GM19438 (cell line): ENCODE results near the gene SLC18A3.

Source experiments
- ATAC-seq: cut with Tn5 transposase; IDR thresholded peaks from one replicate; pipeline ENCODE4 v1.9.1; 2021; ENCODE audit warnings: low read depth; ENCODE audit not compliant: unreplicated experiment

Gene SLC18A3

DNA sequence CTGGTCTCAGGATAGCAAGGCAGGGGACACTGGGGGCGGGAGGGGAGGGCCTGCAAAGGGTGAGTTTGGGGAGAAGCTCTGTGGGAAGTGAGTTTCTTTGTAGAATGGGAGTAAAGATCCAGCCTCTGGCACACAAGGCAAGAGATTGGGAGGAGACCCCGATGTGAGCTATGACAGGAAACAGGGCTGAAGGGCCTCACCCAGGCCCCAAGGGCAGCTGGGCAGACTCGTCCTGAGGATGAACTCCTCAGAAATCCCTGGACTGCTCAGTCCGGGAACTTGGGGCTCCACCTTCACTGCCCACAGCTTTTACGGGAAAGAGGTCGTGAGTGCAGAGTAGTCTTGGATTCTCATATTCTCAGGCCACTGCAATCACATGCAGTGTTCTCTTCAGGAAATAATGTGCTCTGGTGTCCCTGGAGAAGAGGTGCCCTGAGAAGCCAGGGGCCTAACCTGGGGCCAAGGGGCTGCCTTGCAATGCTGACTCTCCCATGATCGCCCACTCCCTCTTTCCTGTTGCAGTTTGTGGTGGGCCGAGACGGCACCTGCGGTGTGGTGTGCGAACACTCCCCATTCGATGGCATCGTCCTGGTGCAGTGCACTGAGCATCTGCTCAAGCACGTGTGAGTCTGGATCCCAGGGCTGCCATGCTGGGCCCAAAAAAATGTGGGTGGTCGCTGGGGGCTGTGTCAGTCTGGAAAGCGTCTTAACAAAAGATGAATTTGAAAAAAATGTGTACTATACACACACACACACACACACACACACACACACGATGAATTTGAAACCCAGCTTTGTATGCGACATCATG, 38.1 kb downstream of the SLC18A3 start:
- no peak for ATAC-seq

DNA sequence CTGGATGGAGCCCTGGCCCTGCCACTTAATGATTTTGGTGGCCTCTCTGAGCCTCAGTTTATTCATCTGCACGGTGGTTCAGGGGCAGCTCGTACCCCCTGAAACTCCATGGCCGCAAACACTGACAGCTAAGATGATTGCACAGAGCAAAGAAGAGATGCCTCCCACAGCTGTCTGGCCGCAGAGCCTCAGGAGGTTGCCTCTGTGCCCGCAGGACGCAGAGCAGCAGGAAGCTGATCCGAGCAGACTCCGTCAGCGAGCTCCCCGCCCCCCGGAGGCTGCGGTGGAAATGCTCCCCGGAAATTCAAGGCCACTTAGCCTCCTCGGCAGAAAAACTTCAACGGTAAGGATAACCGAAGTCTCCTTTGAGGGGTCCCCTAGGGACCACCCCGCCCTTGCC, 39.2 kb downstream of the SLC18A3 start:
- no peak for ATAC-seq

DNA sequence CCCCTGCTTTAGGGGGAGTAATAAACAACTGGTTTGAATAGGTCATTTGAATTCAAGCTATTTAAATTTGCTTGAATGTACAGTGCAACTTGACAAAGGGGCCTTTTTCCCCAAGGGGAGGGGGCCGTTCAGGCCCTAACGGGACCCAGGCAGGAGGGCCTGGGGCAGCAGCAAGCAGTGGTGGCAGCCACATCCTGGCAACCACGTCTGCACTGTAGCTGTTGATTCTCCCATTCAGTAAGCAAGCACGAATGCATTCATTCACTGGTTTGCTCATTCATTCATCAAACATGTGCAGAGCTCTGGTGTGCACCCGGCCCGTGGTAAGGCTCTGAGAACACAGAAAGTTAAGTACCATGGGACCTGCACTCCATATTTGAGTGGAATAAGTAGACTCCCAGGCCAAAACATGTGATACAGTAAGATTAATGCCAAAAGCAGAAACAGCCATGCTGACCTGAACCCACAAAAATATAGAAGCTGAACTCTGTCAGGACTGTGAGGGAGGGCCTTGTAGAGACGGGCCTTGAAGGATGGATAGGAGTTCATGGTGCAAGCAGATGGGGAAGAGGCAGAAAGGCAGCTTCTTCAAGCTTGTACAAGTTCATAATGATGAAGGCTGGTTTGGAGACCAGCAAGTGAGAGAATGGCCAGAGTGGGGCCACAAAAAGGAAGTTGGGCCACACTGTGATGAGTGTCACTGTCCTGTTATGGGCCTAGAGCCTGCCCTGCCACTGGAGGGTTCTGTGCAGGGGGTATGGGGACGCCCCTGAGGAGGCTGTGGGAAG, 40.0 kb downstream of the SLC18A3 start:
- ATAC-seq: no peak

DNA sequence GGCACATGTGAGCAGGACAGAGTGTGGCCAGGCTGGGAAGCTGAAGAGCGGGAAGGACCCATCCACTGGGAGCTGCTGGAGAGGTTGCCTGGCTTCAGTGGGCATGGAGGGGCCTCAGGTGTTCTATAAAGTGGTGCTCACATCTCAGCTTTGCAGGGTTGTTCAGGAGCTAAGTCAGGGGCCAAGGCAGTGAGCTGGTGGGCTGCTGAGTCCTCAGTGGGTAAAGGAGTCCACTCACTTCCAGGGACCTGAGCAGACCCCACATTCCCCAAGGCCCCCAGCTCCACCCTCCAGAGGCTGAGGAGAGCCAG, 40.6 kb downstream of the SLC18A3 start:
- no peak for ATAC-seq

DNA sequence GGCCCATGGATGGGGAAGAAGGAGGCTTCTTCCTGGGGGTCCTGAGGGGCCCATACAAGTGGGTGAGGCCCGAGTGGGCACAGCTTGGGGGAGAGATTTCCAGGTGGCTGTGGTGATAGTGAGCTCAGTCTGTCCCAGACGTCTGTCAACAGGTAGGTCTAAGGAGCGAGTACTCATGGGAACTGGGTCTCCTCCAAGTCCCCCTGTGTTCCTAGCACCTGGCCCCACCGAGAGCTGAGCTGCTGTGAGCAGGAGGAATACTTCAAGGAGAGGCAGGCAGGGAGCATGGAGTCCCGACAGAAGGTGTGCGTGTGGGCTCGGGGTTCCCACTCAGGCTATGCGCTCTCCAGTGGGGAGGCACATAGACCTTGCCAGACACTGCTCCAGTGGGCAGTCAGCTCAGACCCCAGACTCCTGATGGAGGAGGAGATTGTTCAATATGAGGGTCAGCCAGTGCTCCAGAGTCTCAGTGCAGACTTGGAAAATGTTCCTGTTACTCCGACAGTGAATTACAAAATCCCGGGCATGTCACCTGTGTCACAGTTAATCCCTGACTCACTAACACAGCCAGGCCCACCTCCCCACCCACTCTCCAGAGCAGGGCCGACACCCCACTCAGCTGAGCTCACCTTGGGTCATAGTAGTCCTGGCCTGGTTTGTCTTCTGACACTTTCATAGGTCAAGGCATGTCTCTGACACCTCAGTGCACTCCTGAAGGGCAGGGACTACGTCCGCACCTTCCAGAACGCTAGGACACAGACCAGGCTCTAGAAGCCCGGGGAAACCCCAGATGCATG, 41.1 kb downstream of the SLC18A3 start:
- ATAC-seq: no peak

DNA sequence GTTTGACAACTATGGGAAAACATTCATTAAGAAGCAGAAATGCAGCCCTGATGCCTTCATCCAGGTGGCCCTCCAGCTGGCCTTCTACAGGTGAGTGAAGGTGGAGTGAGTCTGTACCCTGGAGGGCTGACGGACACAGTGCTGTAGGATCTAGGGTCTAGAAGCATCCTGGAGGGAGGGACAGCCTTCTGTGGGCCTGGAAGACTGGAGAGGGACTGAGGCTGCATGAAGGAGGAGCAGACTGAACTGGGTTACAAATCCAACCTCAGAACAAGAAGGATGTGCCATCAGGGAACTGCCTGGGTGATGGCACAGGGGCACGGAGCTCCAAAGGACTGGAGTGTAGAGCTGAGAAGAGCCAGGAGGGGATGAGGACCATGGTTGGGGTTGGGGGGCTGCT, 41.8 kb downstream of the SLC18A3 start:
- ATAC-seq: no peak

DNA sequence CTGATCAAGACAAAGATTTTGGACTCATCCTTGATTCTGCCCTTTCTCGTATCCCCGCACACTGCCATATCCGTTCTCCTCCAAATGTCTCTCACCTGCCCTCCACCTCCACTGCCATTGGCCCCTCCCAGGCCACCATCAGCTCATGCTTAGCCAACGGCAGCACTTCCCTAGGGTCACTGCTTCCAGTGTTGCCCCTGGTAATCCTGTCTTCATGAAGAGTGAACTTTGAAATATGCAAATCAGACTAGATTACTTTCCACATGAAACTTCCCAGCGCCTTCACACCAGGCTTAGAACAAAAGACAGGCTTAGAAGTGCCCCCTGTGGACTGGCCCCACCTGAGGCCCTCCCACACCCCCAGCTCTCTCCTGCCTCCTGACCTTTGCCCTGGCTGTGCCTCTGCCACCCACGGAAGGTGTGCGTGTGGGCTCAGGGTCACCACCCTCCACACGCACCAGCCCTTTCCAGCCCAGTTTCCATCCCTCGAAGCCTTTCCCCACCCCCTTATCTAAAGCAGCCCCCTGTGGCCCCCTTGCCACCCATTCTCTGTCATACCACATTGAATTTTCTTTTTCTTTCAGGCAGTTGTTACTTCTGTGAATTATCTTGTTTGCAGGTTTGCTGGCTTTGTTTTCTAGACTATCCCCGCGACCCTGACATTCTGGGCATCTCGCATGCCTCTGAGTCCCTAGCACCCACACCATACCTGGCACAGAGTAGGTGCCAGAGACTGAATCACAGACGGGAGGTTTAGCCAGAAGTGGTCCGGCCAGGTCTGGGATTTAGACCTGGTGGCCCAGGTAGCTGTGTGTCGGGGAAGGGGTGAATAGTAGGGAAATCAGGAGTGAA, 42.5 kb downstream of the SLC18A3 start:
- no peak for ATAC-seq

DNA sequence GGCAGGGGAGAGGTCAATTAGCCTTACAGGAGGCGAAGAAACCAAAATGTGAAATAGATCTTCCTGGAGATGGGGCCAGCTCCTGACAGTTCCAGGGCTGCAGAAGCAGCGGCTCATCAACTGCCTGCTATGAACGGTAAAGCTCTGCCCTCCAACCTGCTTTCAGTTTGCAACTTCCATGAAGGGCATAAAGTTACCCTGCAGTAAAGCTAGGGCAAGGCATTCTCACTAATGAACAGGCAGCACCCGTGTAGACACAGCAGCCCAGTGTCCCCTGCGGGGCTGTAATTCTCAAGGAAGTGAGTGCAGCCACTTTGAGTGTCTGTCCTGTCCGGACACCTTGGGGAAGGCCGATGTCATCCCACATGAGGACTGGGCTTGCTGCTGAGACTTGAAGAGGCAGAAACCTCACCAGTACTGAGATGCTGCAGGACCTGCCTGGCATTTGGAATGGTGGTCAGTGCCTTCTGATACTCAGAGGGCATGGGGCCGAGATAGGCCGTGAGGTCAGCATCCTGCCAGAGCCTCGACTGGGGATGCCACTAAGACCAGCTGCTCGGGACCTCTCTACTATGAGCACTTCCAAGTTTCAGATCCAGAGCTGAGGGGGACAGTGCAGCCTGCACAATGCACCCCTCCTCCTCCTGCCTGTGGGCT, 43.3 kb downstream of the SLC18A3 start:
- ATAC-seq: no peak

DNA sequence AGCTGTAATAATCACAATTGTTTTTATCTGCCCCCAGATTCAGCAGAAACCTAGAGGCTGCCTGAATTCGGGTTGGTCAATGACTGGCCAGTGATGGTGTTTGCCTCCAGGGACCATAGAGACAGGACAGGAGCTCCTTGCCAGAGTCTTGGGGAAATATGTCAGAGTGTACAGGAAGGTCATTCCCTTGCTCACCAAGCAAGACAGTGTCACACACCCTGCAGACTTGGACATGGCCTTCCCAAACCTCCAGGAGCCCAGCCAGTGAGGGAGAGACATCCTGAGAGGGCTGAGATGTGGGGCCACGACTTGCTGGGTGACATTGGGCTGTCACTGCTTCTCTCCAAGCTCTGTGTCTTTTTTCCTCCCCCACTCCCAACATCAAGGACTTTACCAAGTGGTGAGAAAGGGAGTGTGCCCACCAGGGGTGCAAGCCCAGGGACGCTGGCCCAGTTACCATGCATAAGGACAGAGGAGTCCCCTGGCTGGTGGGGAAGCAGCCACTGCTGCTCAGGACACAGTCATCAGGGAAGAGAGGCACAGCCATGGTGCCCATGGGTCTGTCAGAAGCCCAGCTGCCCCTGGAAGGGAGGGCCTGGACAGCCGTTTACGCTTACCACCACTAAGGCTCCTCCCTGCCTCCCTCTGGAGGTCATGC, 44.1 kb downstream of the SLC18A3 start:
- ATAC-seq: no peak

DNA sequence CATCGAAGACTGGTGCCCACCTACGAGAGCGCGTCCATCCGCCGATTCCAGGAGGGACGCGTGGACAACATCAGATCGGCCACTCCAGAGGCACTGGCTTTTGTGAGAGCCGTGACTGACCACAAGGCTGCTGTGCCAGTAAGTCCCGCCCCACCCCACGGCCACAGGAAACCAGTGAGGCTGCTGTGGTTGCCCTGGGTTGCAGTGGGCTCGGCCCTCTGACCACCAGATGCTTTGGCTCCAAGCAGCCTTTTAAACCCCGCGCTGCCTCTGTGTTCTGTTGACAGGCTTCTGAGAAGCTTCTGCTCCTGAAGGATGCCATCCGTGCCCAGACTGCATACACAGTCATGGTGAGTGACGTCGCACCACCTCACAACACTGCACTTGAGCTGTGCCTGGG, 45.0 kb downstream of the SLC18A3 start:
- ATAC-seq: no peak

DNA sequence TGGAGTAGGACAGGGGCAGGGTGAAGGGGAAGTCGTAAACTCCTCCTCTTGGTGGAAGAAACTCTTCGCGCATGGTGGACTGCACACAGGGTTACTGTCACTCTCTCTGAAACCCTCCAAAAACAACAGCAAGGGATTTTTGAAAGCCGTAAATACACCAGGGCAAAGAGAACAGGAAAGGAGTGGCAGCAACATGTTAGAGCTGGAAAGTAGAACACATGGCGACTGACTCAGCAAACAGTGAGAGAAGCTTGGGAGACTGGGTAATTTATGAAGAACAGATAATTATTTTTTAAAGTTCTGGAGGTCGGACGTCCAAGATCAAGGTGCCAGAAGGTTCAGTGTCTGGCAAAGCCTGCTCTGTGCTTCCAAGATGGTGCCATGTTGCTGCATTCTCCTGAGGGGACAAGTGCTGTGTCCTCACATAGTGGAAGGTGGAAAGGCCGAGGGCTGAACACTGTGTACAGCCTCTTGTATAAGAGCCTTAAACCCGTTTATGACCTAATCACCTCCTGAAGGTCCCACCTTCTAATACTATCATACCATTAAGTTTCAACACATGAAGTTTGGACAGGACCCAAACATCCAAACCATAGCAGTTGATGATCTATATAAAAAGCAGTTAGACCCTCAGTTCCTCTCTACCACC, 46.9 kb downstream of the SLC18A3 start:
- no peak for ATAC-seq

DNA sequence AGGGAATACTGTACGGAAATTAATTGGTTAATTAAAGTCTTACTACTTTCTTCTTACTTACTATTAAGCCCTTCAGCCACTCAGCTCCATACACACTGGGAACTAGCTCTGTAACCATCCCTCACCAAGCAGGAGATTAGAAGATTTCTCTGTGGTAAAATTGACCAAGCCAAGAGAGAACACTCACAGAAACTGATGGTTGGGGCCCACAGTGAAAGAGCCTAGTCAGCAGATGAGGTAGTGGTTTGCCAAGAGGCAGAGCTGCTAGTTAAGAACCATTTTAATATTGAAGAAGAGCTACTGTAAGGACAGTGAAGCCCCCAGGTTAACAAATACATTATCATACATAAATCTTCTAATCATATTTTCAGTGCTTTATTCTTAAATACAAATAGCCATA, 47.5 kb downstream of the SLC18A3 start:
- no peak for ATAC-seq

DNA sequence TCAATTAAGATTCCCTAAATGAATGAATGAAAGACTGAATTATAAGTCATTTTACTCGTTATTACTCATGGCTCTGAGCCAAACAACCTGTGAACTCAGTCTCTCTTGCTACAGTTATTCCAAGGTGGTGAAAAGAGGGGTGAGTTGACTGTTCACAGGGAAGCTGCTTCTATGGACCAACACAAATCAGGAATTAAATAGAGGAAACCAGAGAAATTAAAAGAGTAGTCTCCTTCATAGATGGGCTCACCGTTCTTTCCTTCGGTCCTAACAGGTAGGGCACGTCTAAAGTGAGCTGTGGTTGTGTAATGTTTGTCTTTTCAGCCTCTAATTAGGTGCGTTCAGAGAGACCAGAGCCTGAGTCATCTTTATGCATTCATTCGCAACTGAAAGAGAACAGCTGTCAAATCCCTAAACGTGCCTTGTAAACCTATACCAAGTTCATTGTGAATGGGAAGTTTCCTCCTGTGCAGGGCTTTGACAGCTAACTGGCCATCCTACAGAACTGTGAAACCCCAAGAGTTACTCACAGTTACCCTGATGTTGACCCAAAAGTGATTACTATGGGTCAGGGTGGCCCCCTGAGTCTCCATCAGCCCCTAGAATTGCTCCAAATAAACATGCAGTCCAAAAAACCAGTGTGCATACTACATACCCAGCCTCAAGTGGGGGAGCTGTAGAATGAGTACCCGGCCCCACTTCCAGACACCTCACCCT, 51.2 kb downstream of the SLC18A3 start:
- ATAC-seq: no peak
